Activated T-cell treated with anti-CD3 and anti-CD28 coated beads, Interleukin-2, amount 50 U/mL, for 72 hours (primary cell): Measurements from ENCODE around the gene RGS7. TPM values are rescaled to one million over a fixed set of nuclear protein-coding genes. Genes with fewer than 3 reads are reported as not detected.

ENCODE experiments used
- ATAC-seq, 2 donors: fragments of 150-1000 bp; cut with Tn5 transposase; replicated peaks in 1 of 2; 2 replicates each; pipeline ENCODE4 v1.10.0; 2021; ENCODE audit warnings: moderate library complexity in 2 of 2, mild to moderate bottlenecking in 1 of 2
- DNase-seq, 2 donors: peaks; one replicate each; pipeline ENCODE4 v3.0.0; 2021 to 2022; ENCODE audit warnings: mixed read lengths in 1 of 2
- H3K27ac Mint-ChIP-seq: one replicate; pipeline ENCODE4 v1.8.0; 2022; ENCODE audit warnings: mild to moderate bottlenecking, moderate library complexity, mixed read lengths
- H3K27me3 Mint-ChIP-seq: one replicate; pipeline ENCODE4 v1.8.0; 2022; ENCODE audit warnings: low read depth, mixed read lengths
- H3K36me3 Mint-ChIP-seq, 2 donors: one replicate each; pipeline ENCODE4 v1.8.0; 2022; ENCODE audit warnings: mixed read lengths in 2 of 2, mild to moderate bottlenecking in 1 of 2; ENCODE audit not compliant: insufficient read depth in 2 of 2
- H3K4me1 Mint-ChIP-seq: one replicate; pipeline ENCODE4 v1.8.0; 2022; ENCODE audit warnings: low read depth, mixed read lengths
- H3K4me3 Mint-ChIP-seq, 2 donors: one replicate each; pipeline ENCODE4 v1.8.0; 2022; ENCODE audit warnings: mild to moderate bottlenecking in 2 of 2, mixed read lengths in 2 of 2, moderate library complexity in 2 of 2
- H3K9me3 Mint-ChIP-seq, 2 donors: one replicate each; pipeline ENCODE4 v1.8.0; 2022; ENCODE audit warnings: mixed read lengths in 2 of 2
- total RNA-seq, 2 donors: library from RNA; stranded (reverse); gene quantifications; one replicate each; pipeline ENCODE4 v1.2.3, GENCODE V29; 2022

Gene RGS7
- total RNA-seq, 2 donors from 2014 or later, result not detected

DNA sequence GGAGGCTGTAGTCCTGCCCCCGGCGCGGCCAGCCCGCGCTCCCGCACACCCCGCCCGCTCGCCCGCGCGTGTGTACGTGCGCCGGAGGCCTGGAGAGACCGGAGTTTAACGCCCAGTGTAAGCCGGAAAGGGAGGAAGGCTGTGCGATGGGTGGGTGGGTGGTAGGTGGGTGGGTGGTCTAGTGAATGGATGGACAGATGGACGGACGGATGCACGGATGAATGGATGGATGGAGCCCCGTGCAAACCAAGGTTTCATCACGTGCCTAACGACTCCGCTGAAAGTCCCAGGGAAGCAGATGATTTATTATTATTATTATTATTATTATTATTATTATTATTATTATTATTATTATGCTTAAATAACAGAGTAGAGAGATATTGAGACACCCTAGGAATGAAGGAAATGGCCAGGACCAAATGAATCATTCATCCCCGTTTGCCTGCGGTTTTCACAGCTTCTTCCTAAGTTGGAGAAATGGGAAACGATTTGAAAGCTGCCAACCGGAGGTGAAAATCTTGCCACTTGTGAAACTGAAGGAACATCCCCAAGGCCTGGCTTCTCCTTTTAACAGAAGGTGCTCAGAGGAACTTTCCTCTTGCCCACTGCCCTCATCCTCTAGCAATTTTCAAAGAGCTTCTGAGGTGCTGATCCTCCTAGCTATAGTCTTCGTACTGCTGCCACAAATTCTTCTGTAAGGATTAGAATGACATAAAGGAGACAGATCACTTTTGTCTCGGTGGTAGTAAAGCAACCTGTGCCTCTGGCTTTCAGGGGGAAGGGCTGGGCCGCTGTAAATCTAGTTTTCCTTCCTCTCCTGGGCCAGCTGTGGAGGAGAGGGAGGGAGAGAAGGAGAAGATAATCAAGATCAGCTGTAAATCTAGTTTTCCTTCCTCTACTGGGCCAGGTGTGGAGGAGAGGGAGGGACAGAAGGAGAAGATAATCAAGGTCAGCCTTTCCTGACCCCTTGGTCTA, 648 bp upstream of the RGS7 start:
- H3K9me3 Mint-ChIP-seq, result no peaks in the 10 kb centered on the region
- H3K27me3 Mint-ChIP-seq, result peaks cover 56% of the 10 kb centered on the region
- peaks cover 0 to 3% of the 10 kb centered on the region in 2 donors for H3K36me3 Mint-ChIP-seq
- no peak for ATAC-seq
- H3K4me3 Mint-ChIP-seq, result peak overlapping the region; percentile 49 to 63
- H3K4me1 Mint-ChIP-seq, result peaks cover 5% of the 10 kb centered on the region
- DNase-seq, result no peak
- H3K27ac Mint-ChIP-seq, result no peak overlapping the region

DNA sequence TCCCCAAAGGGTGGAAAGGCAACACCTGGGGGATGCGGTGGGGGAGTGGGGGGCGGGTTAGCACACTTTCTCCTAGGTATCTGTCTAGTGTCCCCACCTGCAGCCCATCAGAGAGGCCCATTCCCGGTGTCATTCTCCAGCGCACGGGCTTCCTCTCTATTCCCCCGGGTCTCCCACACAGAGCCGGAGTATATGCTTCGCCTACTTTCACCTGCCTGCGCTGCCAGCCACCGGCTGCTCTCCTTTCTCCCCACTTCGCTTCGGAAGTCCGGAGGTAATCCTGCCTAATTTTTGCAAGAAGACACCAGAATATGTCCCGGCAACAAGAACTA, 852 bp downstream of the RGS7 start:
- peaks cover 5% of the 10 kb centered on the region for H3K4me1 Mint-ChIP-seq
- H3K9me3 Mint-ChIP-seq, result no peaks in the 10 kb centered on the region
- DNase-seq (no peak), ATAC-seq (no peak)
- H3K27me3 Mint-ChIP-seq, result peaks cover 49% of the 10 kb centered on the region
- peaks cover 0 to 3% of the 10 kb centered on the region in 2 donors for H3K36me3 Mint-ChIP-seq
- no peak overlapping the region for H3K27ac Mint-ChIP-seq
- peak overlapping the region; percentile 48 to 57 for H3K4me3 Mint-ChIP-seq

DNA sequence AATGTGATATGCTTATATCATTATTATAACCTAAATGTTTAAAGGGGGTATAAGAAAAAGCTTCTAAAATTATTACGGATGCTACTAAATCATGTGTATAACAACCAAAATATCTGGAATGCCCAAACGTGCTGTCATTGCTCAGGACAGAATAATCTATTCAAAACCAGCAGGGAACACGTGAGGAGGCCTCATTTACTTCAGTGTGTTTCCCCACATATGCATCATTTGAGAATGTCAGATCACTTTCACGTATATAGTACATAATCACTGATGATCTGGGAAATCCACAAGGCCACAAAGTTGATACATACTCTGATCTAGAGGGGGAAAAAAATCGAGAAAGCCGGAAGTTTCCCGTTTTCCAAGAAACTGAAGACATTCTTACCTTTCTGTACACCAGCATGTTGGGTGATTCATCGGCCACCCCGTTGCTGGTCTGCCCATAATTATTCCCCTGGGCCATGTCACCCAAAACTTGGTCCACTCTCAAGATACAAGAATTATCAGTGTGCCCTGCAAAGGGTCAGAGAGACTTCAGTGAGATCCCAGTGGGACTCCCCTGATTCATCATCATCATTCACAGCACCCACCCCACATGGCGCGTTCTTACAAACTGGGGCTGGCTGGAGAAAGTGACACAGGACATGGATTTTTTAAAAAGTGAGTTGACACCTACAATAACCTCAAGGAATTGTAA, 1.5 kb downstream of the RGS7 start:
- peaks cover 0 to 3% of the 10 kb centered on the region in 2 donors for H3K36me3 Mint-ChIP-seq
- peaks cover 5% of the 10 kb centered on the region for H3K4me1 Mint-ChIP-seq
- H3K4me3 Mint-ChIP-seq, result no peak overlapping the region
- peaks cover 47% of the 10 kb centered on the region for H3K27me3 Mint-ChIP-seq
- DNase-seq (no peak), ATAC-seq (no peak)
- no peaks in the 10 kb centered on the region for H3K9me3 Mint-ChIP-seq
- no peak overlapping the region for H3K27ac Mint-ChIP-seq

DNA sequence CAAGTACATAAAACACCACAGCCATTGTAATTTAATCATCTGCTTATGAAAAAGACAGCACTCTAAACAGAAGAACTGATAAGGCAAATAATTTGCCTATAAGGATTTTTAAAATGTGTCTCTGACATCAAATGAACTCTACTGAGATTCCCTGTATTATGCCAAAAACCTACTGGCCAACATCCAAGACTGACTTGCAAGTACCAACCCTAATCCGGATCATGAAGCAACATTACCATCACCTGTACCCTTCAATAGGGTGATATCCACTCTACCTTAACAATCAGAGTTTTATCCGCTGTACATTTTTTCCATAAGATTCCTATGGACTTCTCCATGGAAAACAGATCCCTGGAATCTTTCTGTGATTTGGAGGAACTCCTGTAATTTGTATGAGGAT, 4.6 kb downstream of the RGS7 start:
- no peak overlapping the region for H3K4me3 Mint-ChIP-seq
- no peaks in the 10 kb centered on the region for H3K9me3 Mint-ChIP-seq
- H3K27me3 Mint-ChIP-seq, result peaks cover 18% of the 10 kb centered on the region
- H3K4me1 Mint-ChIP-seq, result no peaks in the 10 kb centered on the region
- ATAC-seq (no peak), DNase-seq (no peak)
- peaks cover 0 to 1% of the 10 kb centered on the region in 2 donors for H3K36me3 Mint-ChIP-seq
- no peak overlapping the region for H3K27ac Mint-ChIP-seq

DNA sequence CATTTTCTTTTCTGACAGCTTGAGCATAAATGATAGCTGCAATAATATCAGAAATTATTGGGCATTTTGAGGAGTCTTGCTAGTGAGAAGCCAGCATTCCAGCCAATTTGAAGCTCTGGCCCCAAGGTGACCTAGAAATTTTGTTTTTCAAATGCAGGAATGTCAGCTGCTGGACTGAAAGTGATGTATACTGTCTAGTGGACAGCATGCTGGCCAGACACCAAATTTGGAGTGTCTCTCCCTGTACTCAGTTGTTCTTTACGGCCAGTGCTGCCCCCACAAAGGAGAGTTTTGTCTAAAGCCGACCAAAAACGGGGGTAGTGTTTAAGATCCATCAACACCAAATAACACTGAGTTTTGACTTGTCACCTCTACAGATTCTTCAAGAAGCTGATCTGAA, 5.2 kb downstream of the RGS7 start:
- Mint-ChIP-seq H3K4me1 (no peaks in the 10 kb centered on the region), H3K36me3 (peaks cover 0 to 1% of the 10 kb centered on the region in 2 donors), H3K9me3 (peaks cover 0 to 2% of the 10 kb centered on the region in 2 donors), H3K27me3 (peaks cover 18% of the 10 kb centered on the region), H3K4me3 (no peak overlapping the region), H3K27ac (no peak overlapping the region)
- ATAC-seq, result no peak
- no peak for DNase-seq

DNA sequence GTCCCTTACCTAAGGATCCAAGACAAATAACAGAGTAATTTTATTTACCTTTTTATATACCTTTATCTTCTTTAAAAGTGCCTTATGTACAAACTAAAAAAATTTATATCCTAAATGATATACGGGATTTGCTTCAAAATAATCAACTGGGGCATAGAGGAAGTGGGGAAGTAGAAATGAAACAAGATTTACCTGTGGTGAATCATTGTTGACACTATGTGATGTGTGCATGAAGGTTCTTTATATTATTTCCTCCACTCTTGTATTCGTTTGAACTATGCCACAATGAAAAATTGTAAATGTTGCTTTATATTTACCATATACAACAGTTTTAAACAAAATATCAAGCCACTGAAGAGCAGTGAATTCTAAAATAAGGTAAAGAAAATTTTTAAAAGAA, 13.0 kb downstream of the RGS7 start:
- no peaks in the 10 kb centered on the region for H3K36me3 Mint-ChIP-seq
- ATAC-seq (no peak), DNase-seq (no peak)
- H3K27me3 Mint-ChIP-seq, result no peaks in the 10 kb centered on the region
- H3K4me1 Mint-ChIP-seq, result no peaks in the 10 kb centered on the region
- H3K4me3 Mint-ChIP-seq, result no peak overlapping the region
- H3K9me3 Mint-ChIP-seq, result peaks cover 6 to 8% of the 10 kb centered on the region in 2 donors
- H3K27ac Mint-ChIP-seq, result no peak overlapping the region

DNA sequence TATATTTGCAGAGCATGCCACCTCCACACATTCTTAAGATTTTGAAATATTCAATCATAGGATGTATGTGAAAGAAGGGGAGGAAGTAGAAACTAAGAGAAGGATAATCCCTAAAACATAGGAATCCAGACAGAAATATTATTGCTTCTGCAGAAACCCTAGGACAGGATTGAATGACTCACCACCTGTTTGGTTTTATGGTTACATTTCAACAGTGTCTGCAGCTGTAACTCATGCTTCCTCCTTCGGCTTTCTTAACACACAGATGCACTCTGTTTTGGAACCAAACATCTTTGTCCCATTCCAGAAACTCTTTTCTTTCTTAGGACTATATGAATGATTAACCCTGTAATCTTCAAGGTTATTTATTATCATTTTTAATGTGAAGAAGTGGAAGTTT, 20.7 kb downstream of the RGS7 start:
- Mint-ChIP-seq H3K27me3 (no peaks in the 10 kb centered on the region), H3K4me1 (no peaks in the 10 kb centered on the region), H3K4me3 (no peak overlapping the region), H3K27ac (no peak overlapping the region), H3K36me3 (no peaks in the 10 kb centered on the region), H3K9me3 (peaks cover 4 to 5% of the 10 kb centered on the region in 2 donors)
- no peak for DNase-seq
- no peak for ATAC-seq

DNA sequence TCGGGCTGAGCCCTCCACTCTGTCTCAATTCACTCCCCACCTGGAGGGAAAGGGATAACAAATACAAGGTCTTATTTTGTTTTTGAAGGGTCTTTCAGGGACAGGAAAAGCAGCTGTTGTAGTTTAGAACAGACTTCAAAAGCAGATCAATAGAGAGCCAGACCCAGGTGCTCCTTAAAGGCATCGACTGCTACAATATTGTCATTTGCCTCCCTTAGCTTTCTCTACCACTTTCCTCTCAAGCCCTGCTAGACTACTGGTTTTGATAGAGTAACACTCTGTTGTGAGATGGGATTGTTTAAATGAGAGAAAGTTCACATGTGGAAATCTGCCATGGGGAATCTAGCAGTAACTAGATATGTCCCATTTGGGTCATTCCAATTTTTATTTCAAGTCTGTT, 24.0 kb downstream of the RGS7 start:
- ATAC-seq (no peak), DNase-seq (no peak)
- Mint-ChIP-seq H3K9me3 (peaks cover 1 to 2% of the 10 kb centered on the region in 2 donors), H3K4me3 (no peak overlapping the region), H3K36me3 (no peaks in the 10 kb centered on the region), H3K4me1 (no peaks in the 10 kb centered on the region), H3K27me3 (no peaks in the 10 kb centered on the region), H3K27ac (no peak overlapping the region)

DNA sequence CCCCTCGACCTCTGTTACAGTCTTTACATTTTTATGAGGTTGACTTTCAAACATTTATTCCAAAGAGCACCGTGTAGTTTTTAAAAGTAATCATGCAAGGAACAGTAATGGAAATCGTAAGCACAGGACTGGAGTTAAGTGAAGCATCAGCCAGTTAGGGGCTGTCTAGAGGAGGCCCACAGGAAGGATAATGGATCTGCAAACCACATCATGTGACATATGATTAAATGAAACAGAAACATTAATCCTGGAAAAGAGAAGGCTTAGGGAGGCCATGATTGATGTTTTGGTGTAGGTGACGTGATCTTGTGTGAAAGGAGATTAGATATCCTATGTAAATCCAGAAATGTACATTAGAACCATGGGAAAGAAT, 25.0 kb downstream of the RGS7 start:
- H3K36me3 Mint-ChIP-seq, result no peaks in the 10 kb centered on the region
- no peak overlapping the region for H3K27ac Mint-ChIP-seq
- peaks cover 0 to 2% of the 10 kb centered on the region in 2 donors for H3K9me3 Mint-ChIP-seq
- no peak overlapping the region for H3K4me3 Mint-ChIP-seq
- DNase-seq (no peak), ATAC-seq (no peak)
- H3K4me1 Mint-ChIP-seq, result no peaks in the 10 kb centered on the region
- no peaks in the 10 kb centered on the region for H3K27me3 Mint-ChIP-seq

DNA sequence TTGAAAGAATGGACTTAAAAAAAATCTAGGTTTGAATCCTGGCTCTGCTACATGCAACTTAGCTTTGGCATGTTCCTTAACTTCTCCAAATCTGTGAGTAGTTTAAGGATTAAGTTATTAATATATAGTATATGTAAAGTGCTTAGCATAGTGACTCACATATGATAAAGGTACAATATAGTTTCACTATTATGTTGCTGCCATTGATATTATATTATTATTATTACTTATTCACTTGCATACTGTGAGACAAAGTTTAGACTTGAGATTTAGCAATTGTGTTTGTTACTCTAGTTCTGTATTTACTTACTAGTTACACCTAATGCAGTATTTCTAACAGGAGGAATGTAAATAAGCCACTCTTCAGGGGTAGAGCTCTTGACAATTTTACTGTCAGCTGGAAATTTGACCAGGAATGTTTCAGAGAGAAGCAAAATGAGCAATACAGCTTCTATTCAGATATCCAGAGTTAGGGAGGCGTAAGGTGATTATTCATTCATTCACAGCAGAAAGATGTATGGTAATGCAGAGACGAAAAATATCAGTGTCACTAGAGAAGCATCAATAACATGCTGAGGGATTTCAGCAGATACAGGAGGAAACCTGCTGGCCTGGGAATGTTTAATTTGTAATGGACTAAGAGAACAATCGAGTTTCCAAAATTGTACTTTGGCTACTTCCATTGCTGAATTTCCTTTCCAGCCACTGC, 25.5 kb downstream of the RGS7 start:
- no peak for DNase-seq
- ATAC-seq, result no peak
- no peaks in the 10 kb centered on the region for H3K4me1 Mint-ChIP-seq
- no peak overlapping the region for H3K27ac Mint-ChIP-seq
- no peaks in the 10 kb centered on the region for H3K36me3 Mint-ChIP-seq
- no peak overlapping the region for H3K4me3 Mint-ChIP-seq
- no peaks in the 10 kb centered on the region for H3K27me3 Mint-ChIP-seq
- peaks cover 0 to 3% of the 10 kb centered on the region in 2 donors for H3K9me3 Mint-ChIP-seq

DNA sequence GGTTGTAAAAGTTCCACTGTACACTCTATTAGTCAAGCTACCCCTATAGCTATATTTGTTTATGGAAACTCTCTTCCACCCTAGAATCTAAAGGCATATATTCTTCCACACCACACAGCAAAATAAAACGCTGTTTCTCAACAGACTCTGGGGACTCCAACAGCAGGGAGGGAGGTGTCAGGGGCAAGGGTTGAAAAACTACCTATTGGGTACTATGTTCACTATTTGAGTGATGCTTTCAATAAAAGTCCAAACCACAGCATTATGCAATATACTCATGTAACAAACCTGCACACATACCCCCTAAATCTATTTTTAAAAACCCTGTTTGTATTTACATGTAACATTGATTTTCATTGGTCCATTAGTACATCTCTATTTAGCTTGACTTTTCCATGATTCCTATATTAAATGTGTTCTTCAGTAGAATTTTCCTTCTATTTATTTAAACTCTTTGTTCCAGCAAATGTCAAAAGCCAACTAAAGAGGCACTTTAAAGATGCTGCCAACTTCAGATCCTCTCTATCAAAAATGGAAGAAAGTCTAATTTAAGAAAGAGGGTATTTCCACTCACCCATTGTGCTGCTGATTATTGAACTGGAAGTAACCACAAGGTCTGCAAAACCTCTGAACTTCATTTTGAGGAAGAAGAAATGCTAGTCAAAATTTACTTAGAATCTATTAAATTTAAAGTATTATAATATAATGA, 26.2 kb downstream of the RGS7 start:
- H3K36me3 Mint-ChIP-seq, result no peaks in the 10 kb centered on the region

DNA sequence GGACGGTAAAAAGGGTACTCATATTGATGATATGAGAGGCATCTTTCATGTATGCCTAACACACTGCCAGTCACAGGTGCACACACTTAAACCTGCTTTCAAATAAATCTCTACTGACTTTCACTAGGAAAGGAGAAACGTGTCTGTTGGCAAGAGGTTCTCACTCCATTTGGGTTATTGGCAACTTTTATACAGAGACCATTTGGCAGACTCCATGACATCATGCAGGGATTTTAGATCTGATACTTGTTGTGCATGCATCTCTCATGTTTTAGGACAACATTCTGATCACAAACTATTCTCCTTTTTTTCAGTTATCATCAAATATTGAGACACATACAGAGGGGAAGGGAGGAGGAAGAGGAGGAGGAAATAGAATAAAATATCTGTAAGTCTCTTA, 31.5 kb downstream of the RGS7 start:
- H3K9me3 Mint-ChIP-seq, result peaks cover 0 to 8% of the 10 kb centered on the region in 2 donors
- no peaks in the 10 kb centered on the region for H3K36me3 Mint-ChIP-seq
- H3K27me3 Mint-ChIP-seq, result no peaks in the 10 kb centered on the region
- ATAC-seq, result no peak
- no peak overlapping the region for H3K4me3 Mint-ChIP-seq
- no peaks in the 10 kb centered on the region for H3K4me1 Mint-ChIP-seq
- no peak overlapping the region for H3K27ac Mint-ChIP-seq
- no peak for DNase-seq

More for the DNA sequence above, 26.2 kb downstream of the RGS7 start:
- DNase-seq (no peak), ATAC-seq (no peak)
- no peak overlapping the region for H3K27ac Mint-ChIP-seq
- H3K9me3 Mint-ChIP-seq, result peaks cover 0 to 8% of the 10 kb centered on the region in 2 donors
- no peaks in the 10 kb centered on the region for H3K4me1 Mint-ChIP-seq
- no peak overlapping the region for H3K4me3 Mint-ChIP-seq
- H3K27me3 Mint-ChIP-seq, result no peaks in the 10 kb centered on the region
